AG10803 (cell line): ENCODE measurements around the gene ATOH8.

ENCODE experiments used
- DNase-seq: peaks from one replicate; pipeline ENCODE4 v3.0.0; 2010; ENCODE audit warnings: low read depth
- H3K4me3 ChIP-seq: 2 replicates; pipeline ENCODE4 v1.5.1; 2011; ENCODE audit warnings: mild to moderate bottlenecking, low read length, control low read depth
- CTCF ChIP-seq: conservative IDR thresholded peaks from 2 replicates; pipeline ENCODE4 v1.5.1; 2011; ENCODE audit warnings: mild to moderate bottlenecking, low read length, control low read depth, inconsistent platforms

The ATOH8 gene

GRCh38 chr2:85787981-85788340, 34.2 kb downstream of the ATOH8 start:
- TF ChIP-seq CTCF = no peak
- DNase-seq = no peak

GRCh38 chr2:85788603-85789002, 34.8 kb downstream of the ATOH8 start:
- no peak for DNase-seq
- no peak overlapping the region for H3K4me3 ChIP-seq
- no peak for TF ChIP-seq CTCF

More at GRCh38 chr2:85787981-85788340, 34.2 kb downstream of the ATOH8 start:
- H3K4me3 ChIP-seq = no peak overlapping the region

- H3K4me3 ChIP-seq = no peak overlapping the region
- DNase-seq = no peak
- no peak for TF ChIP-seq CTCF
These were observed 35.5 kb downstream of the ATOH8 start for GRCh38 chr2:85789271-85789670.

GRCh38 chr2:85790032-85790431, 36.2 kb downstream of the ATOH8 start:
- no peak for TF ChIP-seq CTCF
- no peak overlapping the region for H3K4me3 ChIP-seq
- DNase-seq = no peak

- TF ChIP-seq CTCF = no peak
- no peak for DNase-seq
- no peak overlapping the region for H3K4me3 ChIP-seq
These were observed 36.9 kb downstream of the ATOH8 start for GRCh38 chr2:85790499-85791188.

GRCh38 chr2:85791704-85792565, 38.1 kb downstream of the ATOH8 start:
- no peak for DNase-seq
- H3K4me3 ChIP-seq = no peak overlapping the region
- no peak for TF ChIP-seq CTCF

GRCh38 chr2:85792783-85793441, 39.1 kb downstream of the ATOH8 start:
- no peak for TF ChIP-seq CTCF
- DNase-seq = peak; percentile 81
- no peak overlapping the region for H3K4me3 ChIP-seq
